ENCODE results near the gene IP6K1.

IP6K1 gene

DNA sequence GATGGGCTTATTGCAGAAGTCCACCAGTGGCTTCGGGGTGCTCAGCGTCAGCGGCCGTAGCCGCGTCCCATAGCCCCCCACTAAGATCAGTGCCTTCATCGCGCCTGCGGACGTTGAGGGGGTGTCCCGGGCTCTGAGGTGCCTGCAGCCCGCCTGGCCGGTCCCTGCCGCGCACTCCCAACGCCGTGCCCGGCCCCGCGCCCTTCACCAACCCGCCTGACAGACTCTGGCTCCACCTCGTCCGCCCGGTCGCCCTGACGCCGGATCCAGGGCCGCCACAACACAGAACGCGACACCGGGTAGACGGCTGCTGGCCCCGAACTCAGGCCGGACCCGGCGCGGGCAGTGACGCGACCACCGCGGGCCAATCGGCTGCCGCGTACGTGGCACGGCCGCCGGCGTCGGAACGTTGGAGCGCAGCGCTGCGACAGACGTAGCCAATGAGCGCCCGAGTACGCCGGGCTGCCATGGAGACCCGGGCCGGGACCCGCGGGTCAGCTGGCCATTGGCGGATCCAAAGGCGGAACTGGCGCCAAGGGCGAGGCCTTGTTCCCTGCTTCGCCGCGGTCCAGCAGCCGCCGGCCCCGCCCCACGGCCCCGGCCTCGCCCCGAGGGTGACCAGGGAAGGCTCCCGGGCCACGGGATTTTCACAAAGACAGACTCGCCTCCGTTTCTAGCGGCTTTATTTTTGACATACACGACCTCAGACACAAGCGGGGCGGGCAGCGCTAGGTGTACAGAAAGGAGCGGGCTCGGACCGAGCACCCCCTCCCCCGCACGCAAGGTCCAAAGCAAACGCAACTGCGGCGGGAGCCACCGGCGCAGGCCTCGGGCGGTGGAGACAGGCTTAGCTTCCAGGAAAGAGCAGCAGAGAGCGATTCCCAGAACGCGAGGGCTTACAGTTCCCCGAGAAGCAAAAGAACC lies 62.5 kb downstream of the IP6K1 start, which contains the start of gene GMPPB:
Gene GMPPB, minus strand, starts transcription at position 324 of the 924 bp plus-strand sequence. Its CDS starts 225 bp downstream, at position 99.
- DNase-seq (ENCODE audit: low spot score) = peak; percentile 99

DNA sequence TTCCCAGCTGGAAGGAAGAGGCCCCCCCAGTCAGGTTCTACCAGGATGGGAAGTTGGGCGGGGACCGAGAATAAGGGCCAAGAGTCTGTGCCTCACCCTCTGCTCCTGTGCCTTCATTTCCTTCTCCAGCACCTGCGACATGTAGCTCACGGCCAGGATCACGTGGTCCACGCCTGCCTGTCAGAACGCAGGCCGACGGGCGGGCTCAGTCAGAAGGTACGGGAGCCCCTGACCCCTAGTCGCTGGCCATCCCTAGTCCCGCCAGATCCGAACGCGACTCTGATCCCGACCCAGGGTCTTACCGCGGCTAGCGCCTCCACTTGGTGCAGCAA lies 63.1 kb downstream of the IP6K1 start:
- peak; percentile 70 for DNase-seq (ENCODE audit: low spot score)

DNA sequence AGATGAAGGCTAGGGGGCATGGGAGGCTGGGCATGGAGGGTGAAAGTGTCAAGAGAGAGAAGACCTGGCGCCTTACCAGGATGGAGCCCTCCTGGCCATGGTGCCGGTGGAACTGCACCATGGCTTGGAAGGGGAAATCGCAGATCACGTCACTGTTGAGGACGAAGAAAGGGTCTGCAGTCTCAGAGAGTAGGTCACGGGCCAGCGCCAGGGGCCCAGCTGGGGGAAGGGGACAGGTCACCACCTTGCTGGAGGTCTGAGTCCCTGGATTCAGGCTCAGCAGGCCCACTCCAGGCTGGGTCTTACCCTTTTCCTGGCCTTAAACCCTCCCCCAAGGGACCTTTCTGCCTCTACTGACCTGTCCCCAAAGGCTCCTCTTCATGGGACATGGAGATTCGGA lies 63.4 kb downstream of the IP6K1 start:
- DNase-seq (ENCODE audit: low spot score) = no peak

DNA sequence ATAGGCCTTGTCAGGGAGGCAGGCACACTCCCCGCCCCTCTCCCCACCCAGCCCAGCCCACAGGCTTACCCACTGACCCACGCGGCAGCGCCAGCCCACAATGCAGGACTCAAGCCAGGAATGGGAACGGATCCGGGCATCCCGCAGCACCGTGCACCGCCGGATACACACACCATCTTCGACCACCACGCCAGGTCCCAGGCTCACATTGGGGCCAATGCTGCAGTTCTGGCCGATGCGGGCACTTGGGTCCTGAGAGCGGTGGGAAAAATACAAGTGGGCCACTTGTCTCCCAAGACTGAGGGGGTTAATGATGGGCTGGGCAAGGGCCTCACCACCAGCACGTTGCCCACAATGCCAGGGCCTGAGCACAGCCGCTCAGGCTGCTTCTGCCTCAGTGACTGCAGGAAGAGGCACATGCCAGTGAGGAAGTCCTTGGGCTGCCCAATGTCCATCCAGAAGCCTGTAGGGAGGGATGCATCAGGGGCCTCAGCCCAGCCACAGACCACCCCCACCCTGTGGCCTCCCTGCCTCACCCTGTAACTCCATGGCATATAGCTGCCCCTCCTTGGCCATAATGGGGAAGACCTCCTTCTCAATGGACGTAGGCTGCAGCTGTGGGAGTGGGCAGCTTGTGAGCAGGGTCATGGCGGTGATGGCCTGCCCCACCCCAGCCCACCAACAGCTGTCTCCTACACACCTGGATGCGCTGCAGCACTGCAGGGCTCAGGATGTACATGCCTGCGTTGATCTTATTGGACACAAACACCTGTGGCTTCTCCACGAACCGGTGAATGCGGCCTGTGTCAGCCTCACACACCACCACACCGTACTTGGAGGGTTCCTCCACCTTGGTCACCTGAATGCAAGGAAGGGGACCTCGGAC lies 64.2 kb downstream of the IP6K1 start:
- no peak for DNase-seq (ENCODE audit: low spot score)

DNA sequence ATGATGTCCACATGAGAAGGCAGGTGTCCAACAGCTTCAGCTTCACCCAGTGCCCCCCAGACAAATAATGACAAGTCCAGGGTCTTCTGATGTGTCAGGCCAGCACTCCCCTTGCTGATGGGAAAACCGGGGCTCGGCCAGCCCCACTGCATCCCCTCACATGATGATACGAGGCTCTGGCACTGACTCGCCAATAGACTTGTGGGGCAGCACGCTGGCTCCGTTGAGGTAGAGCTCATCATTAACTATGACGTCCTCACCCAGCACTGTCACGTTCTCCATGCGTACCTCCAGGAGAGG lies 64.8 kb downstream of the IP6K1 start:
- no peak for DNase-seq (ENCODE audit: low spot score)

DNA sequence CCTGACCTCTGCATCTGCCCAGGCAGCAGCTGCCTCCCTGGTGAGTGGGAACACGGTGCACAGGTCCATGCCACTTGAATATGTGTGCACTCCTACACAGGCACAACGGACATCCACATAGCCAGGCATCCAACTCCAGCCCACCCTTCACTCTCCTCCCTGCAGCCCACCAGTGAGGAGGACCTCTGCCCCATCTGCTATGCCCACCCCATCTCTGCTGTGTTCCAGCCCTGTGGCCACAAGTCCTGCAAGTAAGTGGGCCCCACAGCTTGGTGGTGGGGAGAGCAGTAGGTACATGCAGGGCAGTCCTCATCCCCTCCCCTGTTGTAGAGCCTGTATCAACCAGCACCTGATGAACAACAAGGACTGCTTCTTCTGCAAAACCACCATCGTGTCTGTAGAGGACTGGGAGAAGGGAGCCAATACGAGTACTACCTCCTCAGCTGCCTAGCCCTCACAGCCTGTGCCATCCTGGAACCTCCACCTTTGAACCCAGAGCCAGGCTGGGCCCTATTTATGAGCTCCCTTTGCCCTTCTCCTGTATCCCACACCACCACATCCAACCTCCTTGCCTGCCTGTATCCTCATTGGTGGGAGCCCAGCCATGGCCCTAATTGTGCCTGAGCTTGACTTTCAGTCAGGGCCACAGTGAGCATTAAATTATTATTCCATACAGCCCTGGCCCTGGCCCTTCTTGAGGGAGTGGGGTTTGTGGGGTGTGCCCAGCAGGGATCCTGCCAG lies 65.3 kb downstream of the IP6K1 start:
- no peak for DNase-seq (ENCODE audit: low spot score)

DNA sequence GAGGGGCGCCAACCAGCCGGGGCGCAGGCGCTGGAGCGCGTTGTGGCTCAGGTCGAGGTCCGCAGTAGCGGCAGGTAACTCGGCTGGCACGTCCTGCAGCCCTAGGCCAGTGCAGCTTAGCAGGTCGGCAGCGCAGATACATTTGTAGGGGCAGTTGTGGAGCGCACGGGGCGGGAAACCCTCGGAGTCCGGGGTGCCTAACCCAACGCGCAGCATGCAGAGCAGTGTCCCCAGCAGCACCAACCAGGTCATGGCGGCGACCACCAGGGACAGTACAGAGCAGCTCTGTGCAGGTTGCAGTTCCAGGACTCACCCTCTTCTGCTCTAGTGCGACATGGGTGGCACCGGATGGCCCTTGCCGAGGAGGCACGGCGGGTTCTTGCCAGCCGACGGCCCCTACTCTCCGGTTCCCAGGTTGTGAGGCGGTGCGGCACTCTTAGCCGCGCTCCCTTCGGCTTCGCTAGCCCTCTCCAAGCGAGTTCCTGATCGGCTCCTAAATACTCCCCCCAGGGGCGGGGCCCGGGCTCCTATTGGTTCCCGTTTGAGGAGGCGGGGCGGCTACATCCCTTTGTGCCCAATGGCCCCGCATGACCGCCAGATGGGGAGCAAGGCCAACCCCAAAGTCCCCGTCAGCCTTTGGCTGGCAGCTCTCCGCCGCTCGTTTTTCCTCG lies 67.0 kb downstream of the IP6K1 start, which contains the start of gene AMIGO3:
Gene AMIGO3, minus strand, starts transcription at position 471 of the 671 bp plus-strand sequence. Its CDS starts 219 bp downstream, at position 252.
- DNase-seq (ENCODE audit: low spot score) = no peak

DNA sequence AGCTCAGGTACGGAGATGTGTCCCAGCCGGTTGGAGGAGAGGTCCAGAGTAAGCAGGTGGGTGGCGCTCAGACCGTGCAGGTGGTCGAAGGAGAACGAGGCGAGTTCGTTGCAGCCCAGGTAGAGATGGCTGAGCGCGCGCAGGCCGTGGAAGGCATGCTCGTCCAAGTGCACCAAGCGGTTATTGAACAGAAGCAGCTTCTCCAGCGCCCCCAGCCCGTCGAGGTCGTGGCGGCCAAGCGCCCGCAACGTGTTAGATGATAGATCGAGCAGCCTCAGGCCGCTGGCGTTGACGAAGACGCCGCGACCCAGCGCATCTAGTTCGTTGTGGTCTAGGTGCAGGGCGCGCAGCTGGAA lies 67.5 kb downstream of the IP6K1 start:
- no peak for DNase-seq (ENCODE audit: low spot score)

DNA sequence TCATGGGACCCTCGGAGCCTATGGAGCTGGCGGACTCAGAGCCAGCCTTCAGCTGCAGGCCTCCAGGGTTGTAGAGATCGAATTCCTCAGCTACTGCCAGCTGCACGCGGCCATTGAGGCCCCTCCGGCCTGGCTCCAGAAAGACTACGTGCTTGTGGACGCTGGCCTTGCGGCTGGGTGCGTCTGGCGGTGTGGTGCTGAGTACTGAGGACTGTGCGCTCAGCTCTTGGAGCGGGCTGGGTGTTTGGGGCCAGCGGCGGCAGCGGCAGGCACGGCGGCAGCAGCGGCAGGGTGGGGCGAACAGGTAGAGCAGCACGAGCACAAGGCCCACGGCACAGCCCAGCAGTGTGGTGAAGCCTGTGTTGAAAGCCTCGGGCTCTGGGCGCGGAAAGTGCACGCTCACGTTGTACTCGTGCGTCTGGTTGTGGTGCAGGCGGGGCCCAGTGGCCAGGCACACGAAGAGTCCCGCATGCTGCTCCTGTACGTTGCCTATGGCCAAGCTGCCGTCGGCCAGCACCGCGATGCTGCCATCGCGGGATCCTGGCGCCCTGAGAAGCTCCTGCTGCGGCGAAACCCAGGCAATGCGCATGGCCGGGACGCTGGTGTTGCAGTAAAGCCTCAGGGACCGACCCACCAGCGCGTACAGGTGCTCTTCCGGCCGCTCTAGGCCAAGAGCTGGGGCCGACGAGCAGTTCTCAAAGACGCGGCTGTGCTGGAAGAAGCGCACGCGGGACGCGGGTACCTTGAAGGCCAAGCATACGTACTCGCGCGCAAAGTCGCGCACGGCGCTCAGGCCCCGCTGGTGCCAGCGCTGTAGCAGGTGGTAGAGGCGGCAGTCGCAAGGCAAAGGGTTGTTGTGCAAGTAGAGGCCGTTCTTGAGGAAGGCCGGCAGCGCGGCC lies 68.1 kb downstream of the IP6K1 start:
- DNase-seq (ENCODE audit: low spot score) = no peak

DNA sequence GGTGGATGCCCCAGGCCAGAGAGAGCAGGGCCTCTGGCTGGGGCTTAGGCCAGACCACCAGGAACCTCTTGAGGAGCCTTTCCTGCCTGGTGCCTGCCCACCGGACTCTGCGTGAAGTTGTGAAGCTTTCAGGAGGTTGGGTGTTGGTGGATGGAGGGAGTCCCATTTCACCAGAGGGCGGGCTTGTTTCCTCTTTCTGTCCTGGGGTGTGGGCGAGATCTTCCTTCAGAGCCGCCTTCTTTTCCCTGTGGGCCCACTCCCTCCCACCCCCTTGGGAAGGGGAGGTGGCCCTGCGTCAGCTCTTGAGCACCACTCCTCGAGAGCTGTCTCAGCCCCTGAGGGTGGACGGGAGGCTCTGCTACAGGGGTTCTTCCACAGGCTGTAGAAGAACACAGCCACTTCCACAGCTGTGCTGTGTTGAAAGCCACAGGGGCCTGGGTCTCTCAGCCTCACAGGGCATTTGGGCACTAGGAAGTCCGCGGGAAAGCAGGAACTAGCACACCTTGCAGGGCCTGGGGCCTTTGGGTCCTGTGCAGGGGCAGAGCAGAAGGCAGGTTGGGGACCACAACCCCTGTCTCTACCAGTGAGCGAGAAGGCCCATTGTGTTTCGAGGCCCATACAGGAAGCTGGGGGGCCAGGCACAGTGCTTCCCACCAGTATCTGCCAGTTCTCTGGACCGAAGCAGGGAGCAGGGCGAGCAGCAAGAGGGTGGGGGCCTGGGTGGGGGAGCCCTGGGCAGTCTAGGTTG lies 69.0 kb downstream of the IP6K1 start:
- no peak for DNase-seq (ENCODE audit: low spot score)

DNA sequence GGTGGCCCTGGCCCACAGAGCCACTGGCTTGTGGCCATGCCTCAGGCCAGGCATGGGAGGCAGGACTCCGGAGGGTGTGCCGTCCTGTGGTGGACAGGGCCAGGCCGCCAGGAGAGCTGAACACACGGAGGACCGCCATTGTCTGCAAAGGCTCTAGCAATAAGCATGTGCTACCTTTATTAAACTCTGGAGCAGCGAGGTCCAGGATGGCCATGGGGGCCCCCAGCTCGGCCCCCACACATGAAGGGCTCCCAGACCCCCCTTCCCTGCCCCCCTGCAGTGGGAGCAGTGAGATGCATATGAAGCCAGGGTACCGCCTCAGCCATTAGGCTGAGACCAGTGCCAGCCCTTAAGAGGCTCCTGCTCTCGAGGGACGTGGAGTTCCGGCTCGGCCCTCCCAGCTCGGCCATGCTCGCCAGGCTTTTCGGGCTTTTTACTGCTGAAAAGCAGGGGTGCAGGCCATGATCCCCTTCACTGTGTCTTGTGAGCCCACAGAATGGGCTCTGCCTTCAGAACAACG lies 69.6 kb downstream of the IP6K1 start:
- no peak for DNase-seq (ENCODE audit: low spot score)

DNA sequence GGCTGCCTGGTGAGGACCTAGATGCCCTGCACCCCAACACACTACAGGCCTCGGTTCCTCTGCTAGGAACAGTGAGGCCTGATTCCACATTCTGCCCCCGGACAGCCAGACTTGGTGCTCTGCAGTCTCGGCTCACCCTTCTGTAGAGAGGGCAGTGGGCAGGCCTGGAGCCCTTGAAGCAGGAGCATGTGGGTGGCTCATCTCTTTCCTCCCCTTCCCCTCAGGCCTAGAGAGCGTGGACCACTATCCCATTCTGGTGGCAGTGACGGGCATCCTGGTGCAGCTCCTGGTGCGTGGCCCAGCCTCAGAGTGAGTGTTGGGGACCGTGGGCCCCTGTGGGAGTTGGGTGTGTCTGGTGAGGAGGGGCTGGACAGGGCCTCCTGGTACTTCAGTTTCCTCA lies 70.2 kb downstream of the IP6K1 start:
- no peak for DNase-seq (ENCODE audit: low spot score)

DNA sequence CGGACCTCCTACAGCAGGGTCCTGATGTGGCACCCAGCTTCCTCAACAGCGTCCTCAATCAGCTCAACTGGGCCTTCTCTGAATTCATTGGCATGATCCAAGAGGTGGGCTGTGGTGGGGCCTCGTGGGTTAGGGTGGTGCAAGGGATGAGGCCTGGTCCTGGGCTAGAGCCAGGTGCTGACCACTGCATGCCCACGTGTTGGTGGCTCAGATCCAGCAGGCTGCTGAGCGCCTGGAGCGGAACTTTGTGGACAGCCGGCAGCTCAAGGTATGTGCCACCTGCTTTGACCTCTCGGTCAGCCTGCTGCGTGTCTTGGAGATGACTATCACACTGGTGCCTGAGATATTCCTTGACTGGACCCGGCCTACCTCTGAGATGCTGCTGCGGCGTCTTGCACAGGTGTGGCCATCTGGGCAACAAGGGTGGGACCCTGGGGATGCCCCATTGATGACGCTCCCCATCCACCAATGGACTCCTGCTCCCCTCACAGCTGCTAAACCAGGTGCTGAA lies 70.7 kb downstream of the IP6K1 start:
- no peak for DNase-seq (ENCODE audit: low spot score)

DNA sequence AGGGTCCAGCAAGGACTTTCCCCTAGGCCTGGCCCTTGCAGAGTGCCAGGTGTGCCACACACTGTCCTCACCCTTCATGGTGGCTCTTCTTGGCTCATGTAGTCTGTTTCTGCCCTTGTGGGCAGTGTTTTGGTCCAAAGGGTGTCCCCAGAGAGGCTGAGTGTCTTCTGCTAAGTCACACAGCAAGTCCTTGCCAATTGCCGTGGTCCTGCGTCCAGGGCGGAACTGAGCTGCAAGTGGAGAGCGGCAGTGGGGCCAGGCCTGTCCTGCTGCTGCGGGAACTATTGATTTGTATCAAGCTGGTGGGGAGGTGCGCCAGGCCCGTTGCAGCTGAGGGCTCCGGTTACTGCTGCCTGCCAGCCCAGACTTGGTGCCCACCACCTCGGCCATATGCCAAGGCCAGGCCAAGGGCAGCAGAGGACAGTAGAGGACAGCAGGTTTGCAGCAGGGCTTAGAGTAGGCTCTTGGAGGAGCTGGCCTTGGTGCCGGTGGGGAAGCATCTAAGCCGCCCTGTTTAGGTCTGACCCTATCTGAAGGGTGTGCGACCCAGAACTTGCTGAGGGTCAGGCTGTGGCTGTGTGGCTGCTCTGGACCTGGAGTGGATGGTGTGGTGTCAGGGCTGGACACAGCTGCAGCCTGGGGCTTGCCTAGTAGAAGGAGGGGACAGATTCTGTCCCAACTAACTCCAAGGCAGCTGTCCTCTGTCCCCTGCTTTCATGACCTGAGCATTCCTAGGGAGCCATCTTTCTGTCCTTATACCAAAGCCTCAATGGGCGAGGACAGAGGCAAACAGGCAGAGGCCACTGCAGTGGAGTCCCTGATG lies 71.4 kb downstream of the IP6K1 start:
- no peak for DNase-seq (ENCODE audit: low spot score)

DNA sequence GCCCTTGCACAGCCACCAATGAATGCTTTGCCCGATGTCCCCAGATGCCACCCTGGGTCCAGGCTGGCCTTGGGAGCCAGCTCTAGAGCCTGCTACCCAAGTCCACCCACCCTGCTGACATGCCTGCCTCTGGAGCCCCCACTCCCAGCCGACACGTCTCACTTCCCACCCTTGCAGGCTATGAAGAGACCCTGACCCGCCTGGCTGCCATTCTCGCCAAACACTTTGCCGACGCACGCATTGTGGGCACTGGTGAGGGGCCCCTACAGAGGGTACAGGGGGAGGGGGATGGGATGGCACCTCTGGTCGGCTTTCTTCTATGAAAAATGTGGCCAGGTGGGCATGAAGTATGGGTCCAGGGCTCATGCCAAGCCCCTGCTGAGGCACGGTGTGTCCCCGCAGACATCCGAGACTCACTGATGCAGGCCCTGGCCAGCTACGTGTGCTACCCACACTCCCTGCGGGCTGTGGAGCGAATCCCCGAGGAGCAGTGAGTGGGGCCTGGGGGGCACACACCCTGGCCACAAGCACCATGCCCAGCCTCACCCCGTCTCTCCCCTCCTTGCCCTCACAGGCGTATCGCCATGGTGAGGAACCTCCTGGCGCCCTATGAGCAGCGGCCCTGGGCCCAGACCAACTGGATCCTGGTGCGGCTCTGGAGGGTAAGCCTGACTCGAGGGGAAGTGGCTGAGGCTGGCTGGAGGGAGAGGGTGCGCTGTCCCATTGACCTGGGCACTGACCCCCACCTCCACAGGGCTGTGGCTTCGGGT lies 72.8 kb downstream of the IP6K1 start:
- no peak for DNase-seq (ENCODE audit: low spot score)

DNA sequence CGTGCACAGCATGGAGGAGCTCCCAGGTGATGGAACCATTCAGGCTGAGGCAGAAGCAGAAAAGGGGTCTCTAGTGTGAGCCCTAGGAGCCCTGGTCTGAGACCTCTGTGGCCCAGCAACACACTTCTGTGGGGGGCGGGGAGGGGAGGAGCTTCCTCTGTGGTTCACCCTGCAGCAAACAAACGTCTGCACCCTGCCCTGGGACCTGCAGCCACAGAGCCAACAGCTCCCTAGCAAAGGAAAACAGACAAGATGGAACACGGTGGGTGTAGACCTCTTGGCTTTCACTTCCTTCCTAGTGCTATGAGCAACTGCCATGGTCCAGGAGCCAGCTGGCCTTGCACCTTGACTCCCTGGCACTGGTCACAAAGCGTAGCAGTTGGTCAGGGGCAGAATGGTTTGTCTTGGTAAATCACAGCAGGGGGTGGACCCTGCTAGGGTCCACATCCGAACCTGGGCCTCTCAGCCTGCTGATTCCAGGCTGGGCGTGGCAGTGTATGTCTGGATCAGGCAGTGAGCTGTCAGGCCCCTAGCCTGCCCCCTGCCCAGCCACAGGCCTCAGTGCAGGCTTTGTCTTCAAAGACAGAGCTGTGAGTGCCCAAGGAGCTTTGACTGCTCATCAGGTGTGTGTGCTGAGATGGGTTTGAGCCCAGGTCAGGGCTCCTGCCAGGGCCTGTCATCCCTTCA lies 73.6 kb downstream of the IP6K1 start:
- no peak for DNase-seq (ENCODE audit: low spot score)

DNA sequence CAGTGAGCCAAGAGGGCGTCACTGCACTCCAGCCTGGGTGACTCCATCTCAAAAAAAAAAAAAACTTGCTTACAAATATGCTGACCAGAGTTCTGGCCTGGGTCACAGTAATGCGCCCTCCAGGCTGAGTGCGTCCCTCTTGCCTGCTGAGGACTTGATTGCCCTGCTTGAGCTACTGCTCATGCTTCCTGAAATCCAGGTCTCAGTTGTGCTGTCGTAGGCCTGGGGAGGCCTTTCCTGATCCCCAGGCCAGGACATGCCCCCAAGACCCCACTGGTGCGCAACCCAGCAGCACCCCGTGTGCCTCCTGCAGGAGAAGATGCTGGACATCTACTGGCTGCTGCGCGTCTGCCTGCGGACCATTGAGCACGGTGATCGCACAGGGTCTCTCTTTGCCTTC lies 74.2 kb downstream of the IP6K1 start:
- DNase-seq (ENCODE audit: low spot score) = no peak
